NCI-H1048 (cell line): Measurements from ENCODE around the gene ZNF816.
"Not testable (repeated sequence)": the region's sequence is repeated elsewhere in the genome, so short reads cannot be mapped to it uniquely, and the experiment has no call there.

ENCODE experiments used
- DNase-seq: peaks from one replicate; lab custom pipeline; 2025; lab: John Stamatoyannopoulos, UW

Gene ZNF816

DNA sequence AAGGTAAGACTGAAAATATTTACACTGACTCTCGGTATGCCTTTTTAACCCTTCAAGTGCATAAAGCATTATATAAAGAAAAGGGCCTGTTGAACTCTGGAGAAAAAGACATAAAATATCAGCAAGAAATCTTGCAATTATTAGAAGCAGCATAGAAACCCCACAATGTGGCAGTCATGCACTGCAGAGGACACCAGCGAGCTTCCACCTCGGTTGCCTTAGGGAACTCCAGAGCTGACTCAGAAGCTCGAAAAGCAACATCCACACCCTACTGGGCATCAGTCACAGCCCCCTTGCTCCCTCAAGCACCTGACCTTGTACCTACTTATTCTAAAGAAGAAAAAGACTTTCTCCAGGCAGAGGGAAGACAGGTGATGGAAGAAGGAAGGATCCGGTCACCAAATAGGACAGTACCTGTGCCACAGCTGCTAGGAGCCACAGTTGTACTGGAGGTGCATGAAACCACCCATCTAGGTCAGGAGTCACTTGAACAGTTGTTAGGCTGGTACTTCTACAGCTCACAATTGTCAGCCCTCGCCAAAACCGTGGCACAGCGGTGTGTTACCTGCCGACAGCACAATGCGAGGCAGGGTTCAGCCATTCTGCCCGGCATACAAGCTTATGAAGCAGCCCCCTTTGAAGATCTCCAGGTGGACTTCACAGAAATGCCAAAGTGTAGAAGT lies 2.9 kb downstream of the ZNF816 start:
- no peak for DNase-seq

GRCh38 chr19:52957591-52957990 lies 5.1 kb downstream of the ZNF816 start:
- DNase-seq: no peak

GRCh38 chr19:52956917-52957316 lies 5.8 kb downstream of the ZNF816 start:
- no peak for DNase-seq

- no peak for DNase-seq
These were observed 13.3 kb downstream of the ZNF816 start for GRCh38 chr19:52949422-52949821.

DNA sequence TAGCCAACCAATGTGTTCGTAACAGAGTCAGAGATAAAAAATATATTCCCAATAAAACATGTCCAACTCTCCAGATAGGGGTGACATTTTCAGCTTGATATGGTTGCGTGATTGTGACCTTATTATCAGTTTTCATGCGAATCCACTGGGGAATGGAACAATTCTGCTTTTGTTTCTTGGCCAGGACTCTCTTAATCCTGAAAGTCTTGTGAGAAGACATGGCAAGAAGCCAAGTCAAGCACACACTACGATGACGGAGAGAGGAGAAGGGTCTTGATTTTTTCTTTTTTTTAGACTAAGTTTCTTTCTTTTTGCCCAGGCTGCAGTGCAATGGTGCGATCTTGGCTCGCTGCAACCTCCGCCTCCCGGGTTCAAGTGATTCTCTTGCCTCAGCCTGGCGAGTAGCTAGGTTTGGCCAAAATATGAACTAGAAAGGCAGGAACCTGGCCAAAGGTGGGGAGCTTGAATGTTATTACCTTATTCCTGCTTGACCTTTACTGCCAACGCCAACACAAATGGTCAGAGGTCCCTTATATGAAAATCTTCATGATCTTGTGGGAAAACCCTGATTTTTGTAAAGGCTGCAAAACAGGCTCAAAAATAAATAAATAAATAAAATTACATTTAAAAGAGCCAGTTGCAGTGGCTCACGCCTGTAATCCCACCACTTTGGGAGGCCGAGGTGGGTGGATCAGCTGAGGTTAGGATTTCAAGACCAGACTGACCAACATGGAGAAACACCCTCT lies 14.5 kb downstream of the ZNF816 start:
- no peak for DNase-seq

DNA sequence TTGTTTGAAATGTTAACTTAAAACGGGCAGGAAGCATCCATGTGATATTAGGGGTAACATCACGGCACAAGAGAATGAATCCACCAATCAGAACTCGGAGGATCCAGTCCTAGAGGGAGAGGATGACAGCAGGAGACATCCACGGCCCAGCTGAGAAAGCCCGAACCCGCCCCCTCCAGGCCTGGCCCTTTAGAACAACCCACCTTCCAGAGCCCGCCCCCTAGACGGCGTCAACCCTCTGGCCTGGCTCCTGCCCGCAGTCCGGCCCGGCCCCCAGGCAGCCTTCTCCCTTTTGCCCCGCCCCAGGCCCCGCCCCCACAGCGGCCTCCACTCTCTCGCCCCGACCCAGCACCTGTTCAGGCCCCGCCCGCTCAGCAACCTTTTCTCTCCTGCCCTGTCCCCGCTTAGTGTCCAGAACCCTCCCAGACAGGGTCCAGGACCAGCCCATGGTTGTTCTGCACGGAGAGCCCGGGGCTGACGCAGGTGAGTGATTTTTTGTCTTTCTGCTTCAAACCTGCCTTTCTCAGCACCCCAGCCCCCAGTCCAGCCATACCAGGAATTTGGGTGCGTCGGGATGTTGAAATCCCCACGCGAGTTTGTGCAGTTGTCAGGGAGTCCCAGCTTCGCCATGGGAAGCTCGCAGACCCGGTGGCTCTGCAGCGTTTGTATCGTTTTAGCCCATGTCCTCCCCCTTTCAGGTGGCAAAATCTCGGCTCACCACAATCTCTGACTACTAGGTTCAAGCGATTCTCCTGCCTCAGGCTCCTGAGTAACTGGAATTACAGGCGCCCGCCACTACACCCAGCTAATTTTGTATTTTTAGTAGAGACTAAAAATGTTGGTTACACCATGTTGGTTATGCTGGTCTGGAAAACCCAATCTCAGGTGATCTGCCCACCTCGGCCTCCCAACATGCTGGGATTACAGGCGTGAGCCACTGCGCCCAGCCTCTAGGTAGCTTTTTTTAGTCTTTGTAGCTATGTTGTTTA lies 16.1 kb downstream of the ZNF816 start:
- DNase-seq: peak; percentile 47

DNA sequence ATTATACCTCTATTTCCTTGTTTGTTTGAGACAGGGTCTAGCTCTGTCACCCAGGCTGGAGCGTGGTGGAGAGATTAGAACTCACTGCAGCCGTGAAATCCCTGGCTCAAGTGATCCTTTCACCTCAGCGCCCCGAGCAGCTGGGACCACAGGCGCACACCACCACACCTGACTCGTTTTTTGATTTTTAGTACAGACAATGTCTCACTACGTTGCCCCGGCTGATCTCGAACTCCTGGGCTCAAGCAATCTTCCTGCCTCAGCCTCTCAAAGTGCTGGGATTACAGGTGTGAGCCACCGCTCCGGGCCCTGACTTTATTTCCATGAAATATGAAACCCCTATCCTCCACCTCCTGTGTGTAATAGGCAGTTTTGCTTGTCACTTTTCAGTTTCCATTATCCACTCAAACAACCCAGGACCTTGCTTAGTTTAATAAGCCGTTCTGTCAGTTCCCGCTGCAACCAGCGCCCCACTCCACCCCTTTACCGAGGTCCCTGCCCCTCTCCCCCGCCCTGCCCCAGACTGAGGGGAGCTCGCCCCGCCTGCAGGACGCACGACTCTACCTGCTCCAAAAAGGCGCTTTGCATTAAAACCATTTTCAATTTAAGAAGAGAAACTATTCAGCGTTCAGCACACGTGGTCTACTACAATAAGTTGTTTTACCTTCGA lies 16.9 kb downstream of the ZNF816 start:
- DNase-seq: no peak

DNA sequence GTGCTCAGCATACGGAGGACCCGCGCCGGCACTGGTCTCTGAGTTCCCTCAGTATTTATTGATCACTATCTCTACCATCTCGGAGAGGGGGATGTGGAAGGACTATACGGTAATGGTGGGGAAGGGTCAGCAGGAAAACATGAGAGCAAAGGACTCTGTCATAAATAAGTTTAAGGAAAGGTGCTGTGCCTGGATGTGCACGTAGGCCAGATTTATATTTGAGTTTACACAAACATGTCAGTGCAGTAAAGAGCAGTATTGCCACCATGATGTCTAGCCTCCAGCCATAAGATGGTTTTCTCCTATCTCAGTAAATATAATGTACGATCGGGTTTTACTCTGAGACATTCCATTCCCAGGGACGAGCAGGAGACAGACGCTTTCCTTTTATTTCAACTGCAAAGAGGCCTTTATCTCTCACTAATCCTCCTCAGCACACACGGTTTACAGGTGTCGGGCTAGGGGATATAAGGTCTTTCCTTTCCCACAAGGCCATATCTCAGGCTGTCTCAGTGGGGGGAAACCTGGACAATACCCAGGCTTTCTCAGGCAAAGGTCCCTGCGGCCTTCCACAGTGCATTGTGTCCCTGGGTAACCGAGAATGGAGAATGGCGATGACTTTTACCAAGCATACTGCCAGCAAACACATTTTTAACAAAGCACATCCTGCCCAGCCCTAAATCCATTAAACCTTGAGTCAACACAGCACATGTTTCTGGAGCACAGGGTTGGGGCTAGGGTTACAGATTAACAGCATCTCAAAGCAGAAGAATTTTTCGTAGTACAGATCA lies 17.8 kb downstream of the ZNF816 start:
- not testable (repeated sequence) for DNase-seq

GRCh38 chr19:52943884-52944643 lies 18.6 kb downstream of the ZNF816 start:
- DNase-seq: no peak

GRCh38 chr19:52943134-52943883 lies 19.4 kb downstream of the ZNF816 start:
- DNase-seq: no peak

DNA sequence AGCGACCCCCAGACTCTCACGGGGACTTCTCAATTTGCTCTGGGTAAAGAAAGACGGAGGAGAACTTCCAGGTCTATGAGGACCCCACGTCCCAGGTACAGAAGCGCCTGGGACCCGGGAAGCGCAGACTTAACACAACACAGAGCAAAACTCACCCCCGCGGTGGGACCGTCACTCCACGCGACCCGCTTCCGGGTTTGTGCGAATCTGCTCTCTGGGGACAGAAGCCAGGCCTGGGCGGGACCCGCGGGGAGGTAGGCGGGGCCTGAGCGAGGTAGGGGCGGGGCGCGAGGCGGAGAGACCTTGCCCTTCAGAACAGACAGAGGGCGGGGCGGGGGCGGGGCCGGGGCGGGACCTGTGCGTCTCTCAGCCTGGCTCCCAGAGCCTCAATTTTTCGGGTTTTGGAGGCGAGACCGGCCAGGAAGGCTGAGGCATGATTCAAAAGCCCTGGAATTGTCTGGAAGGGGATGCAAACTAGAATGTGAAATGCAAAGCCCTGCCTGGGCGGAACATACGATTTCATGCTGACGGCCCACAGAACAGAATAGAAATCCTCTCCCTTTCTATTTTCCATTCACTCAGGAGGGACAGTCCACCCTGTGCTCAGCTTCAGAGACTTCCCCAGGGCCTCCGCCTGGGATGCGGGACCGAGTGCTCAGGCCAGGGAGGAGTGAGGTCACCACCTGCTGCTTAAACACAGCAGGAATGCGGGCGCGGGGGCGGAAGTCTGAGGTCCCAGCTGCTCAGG lies 20.1 kb downstream of the ZNF816 start:
- peak; percentile 70 for DNase-seq

- DNase-seq: no peak
These were observed 20.7 kb downstream of the ZNF816 start for GRCh38 chr19:52941941-52942385.

DNA sequence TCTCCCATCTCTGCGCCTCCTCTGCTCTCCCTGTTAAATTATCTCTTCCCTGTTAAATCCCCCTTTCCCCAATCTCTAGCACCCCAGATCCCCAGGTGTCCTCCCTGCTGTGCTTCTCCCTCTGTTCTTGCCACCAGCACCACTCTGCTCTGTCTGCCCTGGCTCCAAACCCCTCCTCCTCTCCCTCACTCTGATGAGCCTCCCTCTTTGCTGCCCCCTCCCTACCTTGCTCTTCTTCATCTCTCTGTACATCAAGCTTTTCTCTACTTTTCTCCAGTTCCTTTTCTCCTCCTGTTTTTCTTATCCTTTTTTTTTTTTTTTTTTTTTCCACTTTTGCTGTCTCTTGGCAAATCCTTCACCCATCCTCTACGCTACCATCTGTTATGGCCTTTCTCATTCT lies 21.2 kb downstream of the ZNF816 start:
- DNase-seq: not testable (repeated sequence)

GRCh38 chr19:52940905-52941304 lies 21.8 kb downstream of the ZNF816 start:
- DNase-seq: not testable (repeated sequence)

DNA sequence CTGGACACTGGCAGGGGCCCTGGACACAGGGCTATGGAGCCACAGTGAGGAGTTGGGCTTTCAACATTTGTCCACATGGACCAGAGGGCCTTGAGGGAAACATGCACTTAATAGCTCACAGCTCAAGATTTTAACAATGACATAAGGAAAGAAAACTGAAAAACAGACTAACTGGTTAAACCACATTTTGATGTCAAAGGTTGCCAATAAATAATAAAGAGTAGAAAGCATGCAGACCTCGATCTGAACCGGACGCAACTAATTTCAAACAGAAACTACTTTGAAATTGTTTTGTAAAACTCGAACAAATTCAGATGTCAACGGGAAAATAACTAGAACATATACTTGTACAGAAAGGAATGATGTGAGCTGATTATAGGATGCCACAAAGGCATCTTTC lies 23.9 kb downstream of the ZNF816 start:
- DNase-seq: no peak

- no peak for DNase-seq
These were observed 25.7 kb downstream of the ZNF816 start for GRCh38 chr19:52936954-52937325.

- no peak for DNase-seq
These were observed 26.3 kb downstream of the ZNF816 start for GRCh38 chr19:52936151-52936953.

DNA sequence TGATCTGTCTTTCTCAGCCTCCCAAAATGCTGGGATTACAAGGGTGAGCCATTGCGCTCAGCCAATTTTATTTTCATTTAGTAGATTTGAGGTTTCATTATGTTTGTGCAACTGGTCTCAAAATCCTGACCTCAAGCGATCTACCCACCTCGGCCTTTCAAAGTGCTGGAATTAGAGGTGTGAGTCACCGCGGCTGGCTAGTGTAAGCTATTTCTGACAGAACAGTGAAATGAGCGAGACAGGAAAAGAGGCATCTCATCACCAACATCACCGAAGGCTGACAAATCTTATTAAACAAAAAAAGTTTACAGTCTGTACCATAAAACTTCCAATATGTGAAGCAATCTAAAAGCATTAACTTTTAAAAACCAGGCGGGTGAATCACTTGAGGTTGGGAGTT lies 27.2 kb downstream of the ZNF816 start:
- DNase-seq: no peak
